Activated T-cell treated with anti-CD3 and anti-CD28 coated beads, Interleukin-2, amount 50 U/mL, for 4 hours (primary cell): Measurements from ENCODE around the gene BSPRY. TPM values are rescaled to one million over a fixed set of nuclear protein-coding genes. Genes with fewer than 3 reads are reported as not detected.
"Not testable (repeated sequence)": the region's sequence is repeated elsewhere in the genome, so short reads cannot be mapped to it uniquely, and the experiment has no call there.

Experiments
- ATAC-seq, 2 donors: fragments of 200-7000 bp; cut with Tn5 transposase; one replicate each; pipeline ENCODE4 v1.10.0; 2021
- DNase-seq: peaks from one replicate; pipeline ENCODE4 v3.0.0-alpha.2; 2020
- H3K27me3 Mint-ChIP-seq: one replicate; pipeline ENCODE4 v1.8.0; 2021; ENCODE audit warnings: low read depth, mixed read lengths
- H3K36me3 Mint-ChIP-seq: one replicate; pipeline ENCODE4 v1.8.0; 2022; ENCODE audit warnings: mixed read lengths; ENCODE audit not compliant: insufficient read depth
- H3K4me1 Mint-ChIP-seq: one replicate; pipeline ENCODE4 v1.8.0; 2021; ENCODE audit warnings: low read depth, mixed read lengths
- H3K4me3 Mint-ChIP-seq: one replicate; pipeline ENCODE4 v1.8.0; 2021; ENCODE audit warnings: mild to moderate bottlenecking, moderate library complexity, mixed read lengths
- H3K9me3 Mint-ChIP-seq: one replicate; pipeline ENCODE4 v1.8.0; 2021; ENCODE audit warnings: mixed read lengths
- total RNA-seq, 3 donors: library from RNA; stranded (reverse); gene quantifications; one replicate each; pipeline ENCODE4 v1.2.1, GENCODE V29; 2021

Gene BSPRY
- total RNA-seq, 3 donors from 2014 or later = 0.60 to 1.8 (median 0.87) TPM

DNA sequence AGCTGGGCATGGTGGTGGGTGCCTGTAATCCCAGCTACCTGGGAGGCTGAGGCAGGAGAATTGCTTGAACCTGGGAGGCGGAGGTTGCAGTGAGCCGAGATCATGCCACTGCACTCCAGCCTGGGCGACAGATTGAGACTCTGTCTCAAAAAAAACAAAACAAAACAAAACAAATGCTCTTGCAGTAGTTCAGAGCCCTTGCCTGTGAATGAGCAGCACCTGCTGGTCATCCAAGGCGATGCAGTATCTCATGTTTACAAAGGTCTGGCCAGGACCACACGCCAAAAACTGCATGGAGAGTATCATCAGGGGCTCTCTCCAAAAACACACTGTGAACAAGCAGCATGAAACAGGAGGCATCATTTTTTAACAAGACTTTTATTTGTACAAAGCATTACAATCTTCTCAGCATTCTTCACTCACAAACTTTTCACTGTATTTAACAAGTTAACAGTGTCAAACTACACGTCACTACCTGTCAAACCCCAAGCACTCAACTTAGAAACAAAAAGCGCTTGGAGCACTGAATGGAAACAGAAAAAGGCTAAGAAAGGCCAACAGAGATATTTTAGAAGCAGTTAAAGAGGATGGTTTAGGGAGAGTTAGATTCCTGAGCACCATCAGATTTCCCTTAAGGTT, 57.7 kb downstream of the BSPRY start:
- Mint-ChIP-seq H3K36me3 (peaks cover 23% of the 10 kb centered on the region), H3K4me3 (peak overlapping the region; percentile 39), H3K4me1 (peaks cover 27% of the 10 kb centered on the region)
- not testable (repeated sequence) for ATAC-seq, H3K9me3 Mint-ChIP-seq, H3K27me3 Mint-ChIP-seq
- DNase-seq = peak; percentile 39

DNA sequence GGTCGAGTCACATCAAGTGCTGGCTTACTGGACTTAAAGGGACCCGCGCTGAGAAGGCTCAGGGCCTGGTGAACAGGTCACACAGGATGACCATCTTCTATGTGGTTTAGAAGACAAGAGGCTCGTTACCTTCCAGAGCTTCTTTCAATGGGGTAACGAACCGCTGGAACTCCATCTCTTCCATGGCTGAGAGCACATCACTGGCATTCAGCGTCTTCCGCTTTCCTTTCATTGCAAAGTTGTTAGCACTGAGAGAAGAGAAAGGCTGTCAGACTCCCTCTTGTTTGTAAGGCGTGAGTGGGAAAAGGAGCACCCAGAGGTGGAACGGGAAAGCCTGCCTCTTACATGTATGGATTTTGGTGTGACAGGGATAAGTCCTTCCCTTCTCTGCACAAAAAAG, 60.1 kb downstream of the BSPRY start:
- Mint-ChIP-seq H3K27me3 (no peaks in the 10 kb centered on the region), H3K4me3 (peak overlapping the region; percentile 98), H3K4me1 (peaks cover 27% of the 10 kb centered on the region), H3K36me3 (peaks cover 23% of the 10 kb centered on the region), H3K9me3 (no peaks in the 10 kb centered on the region)
- ATAC-seq (no peak), DNase-seq (no peak)

- ATAC-seq = peak; percentile 18 to 28
- Mint-ChIP-seq H3K4me1 (peaks cover 27% of the 10 kb centered on the region), H3K27me3 (no peaks in the 10 kb centered on the region), H3K36me3 (peaks cover 23% of the 10 kb centered on the region), H3K9me3 (no peaks in the 10 kb centered on the region), H3K4me3 (peak overlapping the region; percentile 98)
- no peak for DNase-seq
Measured at GRCh38 chr9:113409883-113410206, 60.5 kb downstream of the BSPRY start.

- Mint-ChIP-seq H3K27me3 (no peaks in the 10 kb centered on the region), H3K36me3 (peaks cover 23% of the 10 kb centered on the region), H3K9me3 (no peaks in the 10 kb centered on the region), H3K4me1 (peaks cover 27% of the 10 kb centered on the region), H3K4me3 (peak within 1 kb of the TSS; percentile 98)
- DNase-seq (peak; percentile 92), ATAC-seq (peak; percentile 95 to 96)
Measured at GRCh38 chr9:113410207-113410864, 61.0 kb downstream of the BSPRY start, which contains the start of the genes C9orf43 and POLE3. Gene C9orf43 (plus strand): TSS chr9:113410747. CDS start chr9:113413494, 2,747 bp downstream. Gene POLE3 (minus strand): TSS chr9:113410675. CDS start chr9:113410293, 382 bp downstream.

GRCh38 chr9:113416149-113416721, 66.9 kb downstream of the BSPRY start:
- no peak for DNase-seq
- ATAC-seq = no peak
- no peaks in the 10 kb centered on the region for H3K4me1 Mint-ChIP-seq
- H3K27me3 Mint-ChIP-seq = no peaks in the 10 kb centered on the region
- no peaks in the 10 kb centered on the region for H3K9me3 Mint-ChIP-seq
- no peaks in the 10 kb centered on the region for H3K36me3 Mint-ChIP-seq
- no peak overlapping the region for H3K4me3 Mint-ChIP-seq

- no peak for DNase-seq
- ATAC-seq = no peak
- H3K9me3 Mint-ChIP-seq = no peaks in the 10 kb centered on the region
- no peaks in the 10 kb centered on the region for H3K36me3 Mint-ChIP-seq
- H3K4me1 Mint-ChIP-seq = no peaks in the 10 kb centered on the region
- no peak overlapping the region for H3K4me3 Mint-ChIP-seq
- no peaks in the 10 kb centered on the region for H3K27me3 Mint-ChIP-seq
Measured at GRCh38 chr9:113417370-113417769, 68.0 kb downstream of the BSPRY start.

Other genes starting within 250 kb of the BSPRY start
- 1 to 10 TPM; 3.2 to 3.5 (median 3.4) TPM for gene SLC31A2, start 198.5 kb upstream of the BSPRY start, total RNA-seq
- 10 to 100 TPM; 23.8 to 25.9 (median 24.2) TPM for gene FKBP15, start 128.3 kb upstream of the BSPRY start, total RNA-seq
- gene SLC31A1, start 128.0 kb upstream of the BSPRY start, total RNA-seq = 10 to 100 TPM in 2 of 3 donors, 1 to 10 TPM in 1; 9.8 to 14.5 (median 14.2) TPM
- 10 to 100 TPM; 53.7 to 64.8 (median 60.3) TPM for gene CDC26, start 74.0 kb upstream of the BSPRY start, total RNA-seq
- 10 to 100 TPM; 63.8 to 70.8 (median 65.1) TPM for gene PRPF4, start 73.9 kb upstream of the BSPRY start, total RNA-seq
- gene RNF183, start 46.2 kb upstream of the BSPRY start, total RNA-seq = under 1 TPM in 1 of 3 donors, not detected in 2; 0.37 TPM
- 1 to 10 TPM in 1 of 3 donors, under 1 TPM in 2; 0.48 to 1.4 (median 0.73) TPM for gene WDR31, start 9.3 kb upstream of the BSPRY start, total RNA-seq
- 10 to 100 TPM in 2 of 3 donors, 1 to 10 TPM in 1; 7.1 to 14.4 (median 12.7) TPM for gene HDHD3, start 27.4 kb downstream of the BSPRY start, total RNA-seq
- 10 to 100 TPM; 17.9 to 18.4 (median 18.2) TPM for gene ALAD, start 51.7 kb downstream of the BSPRY start, total RNA-seq
- gene POLE3, start 61.1 kb downstream of the BSPRY start, total RNA-seq = 100 to 1,000 TPM in 2 of 3 donors, 10 to 100 TPM in 1; 97.5 to 111 (median 106) TPM
- 1 to 10 TPM in 2 of 3 donors, under 1 TPM in 1; 0.57 to 1.4 (median 1.1) TPM for gene C9orf43, start 61.2 kb downstream of the BSPRY start, total RNA-seq
- 10 to 100 TPM; 51.4 to 65.9 (median 63.5) TPM for gene RGS3, start 114.2 kb downstream of the BSPRY start, total RNA-seq